Kidney (tissue), 14 donors: ENCODE measurements around the gene SEL1L2. TPM values are rescaled to one million over a fixed set of nuclear protein-coding genes. Genes with fewer than 3 reads are reported as not detected.

Source experiments
- DNase-seq, 5 donors: peaks; one replicate each; pipeline ENCODE4 v3.0.0-alpha.2; 2013 to 2020
- FAIRE-seq: peaks from 2 replicates; lab custom pipeline; 2012; peaks lifted over from hg19 to GRCh38; lab: Jason Lieb, UNC
- H3K27ac ChIP-seq, 2 donors: one replicate each; pipeline ENCODE4 v1.7.0; 2013; ENCODE audit warnings: low read depth in 2 of 2, low read length in 2 of 2, inconsistent platforms in 1 of 2
- H3K27me3 ChIP-seq: one replicate; pipeline ENCODE4 v1.7.1; 2013; ENCODE audit warnings: low read length, inconsistent platforms; ENCODE audit not compliant: control insufficient read depth, insufficient read depth
- H3K36me3 ChIP-seq, 3 donors: one replicate each; pipeline versions ENCODE4 v1.7.0 to v1.7.1; 2013; ENCODE audit warnings: low read length in 3 of 3, control low read depth in 1 of 3, inconsistent platforms in 1 of 3; ENCODE audit not compliant: insufficient read depth in 3 of 3, control insufficient read depth in 2 of 3
- H3K4me1 ChIP-seq, 3 donors: one replicate each; pipeline versions ENCODE4 v1.7.0 to v1.7.1; 2013; ENCODE audit warnings: low read length in 3 of 3, inconsistent platforms in 1 of 3, low read depth in 1 of 3; ENCODE audit not compliant: control insufficient read depth in 2 of 3, insufficient read depth in 2 of 3
- H3K4me3 ChIP-seq, 3 donors: one replicate each; pipeline versions ENCODE4 v1.7.0 to v1.8.1; 2013; ENCODE audit warnings: low read length in 3 of 3, control low read depth in 1 of 3, inconsistent platforms in 1 of 3
- H3K9ac ChIP-seq, 3 donors: one replicate each; pipeline versions ENCODE4 v1.7.0 to v1.7.1; 2013; ENCODE audit warnings: low read length in 3 of 3, control low read depth in 1 of 3, inconsistent platforms in 1 of 3
- H3K9me3 ChIP-seq, 3 donors: one replicate each; pipeline versions ENCODE4 v1.7.0 to v1.7.1; 2013; ENCODE audit warnings: low read length in 3 of 3, control low read depth in 1 of 3, inconsistent platforms in 1 of 3; ENCODE audit not compliant: control insufficient read depth in 2 of 3, insufficient read depth in 1 of 3
- CTCF ChIP-seq: IDR thresholded peaks from 3 replicates; pipeline ENCODE4 v1.5.1; 2012; ENCODE audit warnings: mild to moderate bottlenecking, moderate library complexity, borderline replicate concordance; ENCODE audit not compliant: insufficient read depth; ENCODE audit errors: extremely low read depth
- intact Hi-C: fragments of 100-400 bp; cut with DNase I; formaldehyde crosslinking; loops from one replicate; pipeline ENCODE4 v1.11.1; 2022
- polyA plus RNA-seq: library from polyadenylated mRNA; stranded (reverse); fragments of 350-450 nt; fragmentation: Illumina TruSeq; extraction: RNeasy Lipid Tissue Mini Kit (QIAGEN cat#74804); gene quantifications from one replicate; pipeline ENCODE4 v1.2.3, GENCODE V29; 2014; ENCODE audit warnings: low read depth, low replicate concordance; ENCODE audit not compliant: insufficient read depth
- total RNA-seq: library from RNA; stranded (reverse); fragmentation: NEBNext Ultra II Directional; extraction: Animal tissue kit (Norgen Biotek cat#: 25700); gene quantifications from one replicate; pipeline ENCODE4 v1.2.1, GENCODE V29; 2021
- donor health status: control.
- donor health status: control.
- donor health status: control.
- donor health status: control.
- donor health status: control.
- donor health status: DM: yes; HTN: yes; CAD: no.
- donor health status: Normal renal cell carcinoma (clear cell type).

SEL1L2 gene
- total and polyA plus RNA-seq, 2 donors from 2014 or later: not detected

DNA sequence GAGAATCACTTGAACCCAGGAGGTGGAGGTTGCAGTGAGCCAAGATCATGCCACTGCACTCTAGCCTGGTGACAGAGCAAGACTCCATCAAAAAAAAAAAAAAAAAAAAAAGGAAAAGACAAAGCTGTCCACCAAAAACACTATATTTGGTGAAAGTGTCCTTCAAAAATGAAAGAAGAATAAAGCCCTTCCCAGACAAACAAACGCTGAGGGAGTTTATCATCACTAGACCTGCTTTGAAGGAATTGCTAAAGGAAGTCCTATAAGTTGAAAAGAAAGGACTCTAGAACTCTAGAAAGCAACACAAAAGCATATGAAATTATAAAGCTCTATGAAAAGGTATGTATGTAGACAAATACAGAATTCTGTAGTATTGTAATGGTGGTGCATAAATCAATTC lies 98.8 kb downstream of the SEL1L2 start:
- TF ChIP-seq CTCF: no peak
- peaks cover 0 to 5% (median 0%) of the 10 kb centered on the region in 3 donors for H3K9me3 ChIP-seq
- FAIRE-seq: no peak
- no peaks in the 10 kb centered on the region for H3K36me3 ChIP-seq
- H3K4me3 ChIP-seq: no peak overlapping the region
- no peaks in the 10 kb centered on the region for H3K4me1 ChIP-seq
- intact Hi-C loops: no loop called here
- no peak overlapping the region for H3K27ac ChIP-seq
- H3K9ac ChIP-seq: no peak overlapping the region
- H3K27me3 ChIP-seq: no peaks in the 10 kb centered on the region
- DNase-seq: no peak

DNA sequence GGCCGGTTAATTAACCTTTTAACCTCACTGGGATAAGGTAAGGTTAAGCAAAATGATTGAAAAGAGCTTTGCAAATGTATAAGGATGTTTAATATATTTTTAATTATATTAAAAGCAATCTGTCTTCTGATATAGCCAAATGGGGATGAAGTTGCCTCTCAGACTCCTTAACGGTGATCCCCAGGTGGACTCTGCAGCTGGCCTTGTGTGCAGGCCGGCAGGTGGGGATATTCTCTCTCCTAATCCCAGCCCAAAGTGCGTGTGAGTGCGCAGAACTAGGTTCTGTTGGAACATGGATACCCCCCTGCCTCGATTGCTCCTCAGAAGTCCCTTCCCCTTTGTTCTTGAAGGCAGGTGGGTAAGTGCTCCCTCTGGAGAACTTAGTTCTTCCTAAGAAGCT lies 105.6 kb downstream of the SEL1L2 start:
- no peak for TF ChIP-seq CTCF
- no peaks in the 10 kb centered on the region for H3K27me3 ChIP-seq
- no peaks in the 10 kb centered on the region for H3K36me3 ChIP-seq
- no peak for DNase-seq
- no peak for FAIRE-seq
- no peaks in the 10 kb centered on the region for H3K9me3 ChIP-seq
- H3K4me3 ChIP-seq: no peak overlapping the region
- H3K9ac ChIP-seq: no peak overlapping the region
- no peak overlapping the region for H3K27ac ChIP-seq
- intact Hi-C loops: no loop called here
- no peaks in the 10 kb centered on the region for H3K4me1 ChIP-seq

GRCh38 chr20:13883425-13883824 lies 107.0 kb downstream of the SEL1L2 start:
- intact Hi-C loops: no loop called here
- no peak for DNase-seq
- no peaks in the 10 kb centered on the region for H3K36me3 ChIP-seq
- TF ChIP-seq CTCF: no peak
- H3K9me3 ChIP-seq: no peaks in the 10 kb centered on the region
- H3K9ac ChIP-seq: no peak overlapping the region
- no peak overlapping the region for H3K27ac ChIP-seq
- no peak for FAIRE-seq
- H3K4me1 ChIP-seq: no peaks in the 10 kb centered on the region
- H3K4me3 ChIP-seq: no peak overlapping the region
- H3K27me3 ChIP-seq: no peaks in the 10 kb centered on the region

DNA sequence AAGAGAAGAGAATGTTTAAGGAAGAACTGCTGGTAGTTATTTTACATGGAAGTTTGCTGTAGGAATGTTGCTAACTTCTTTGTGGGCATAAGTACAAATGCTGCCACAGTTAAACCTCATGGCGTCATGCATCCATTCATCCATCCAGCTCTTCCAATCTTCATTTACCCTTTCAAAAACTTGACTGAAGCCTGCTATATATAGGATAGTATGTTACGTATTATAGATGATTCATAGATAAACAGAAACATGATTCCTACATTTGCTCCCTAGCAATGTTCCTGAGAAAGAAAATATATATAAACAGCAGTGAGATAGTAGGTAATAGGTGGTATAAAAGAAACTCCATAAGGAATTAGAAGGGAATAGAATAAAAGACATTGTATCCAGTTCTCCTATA lies 111.8 kb downstream of the SEL1L2 start:
- intact Hi-C loops: no loop called here
- H3K36me3 ChIP-seq: no peaks in the 10 kb centered on the region
- H3K4me1 ChIP-seq: no peaks in the 10 kb centered on the region
- no peak for TF ChIP-seq CTCF
- DNase-seq (no peak), FAIRE-seq (no peak)
- no peak overlapping the region for H3K4me3 ChIP-seq
- no peaks in the 10 kb centered on the region for H3K27me3 ChIP-seq
- no peaks in the 10 kb centered on the region for H3K9me3 ChIP-seq
- no peak overlapping the region for H3K27ac ChIP-seq
- no peak overlapping the region for H3K9ac ChIP-seq
